GM19372 (cell line): ENCODE data around the gene MBD5.

Experiments used
- ATAC-seq: cut with Tn5 transposase; IDR thresholded peaks from one replicate; pipeline ENCODE4 v1.9.1; 2021; ENCODE audit warnings: mild to moderate bottlenecking, low read depth, moderate library complexity; ENCODE audit not compliant: unreplicated experiment

Gene MBD5

DNA sequence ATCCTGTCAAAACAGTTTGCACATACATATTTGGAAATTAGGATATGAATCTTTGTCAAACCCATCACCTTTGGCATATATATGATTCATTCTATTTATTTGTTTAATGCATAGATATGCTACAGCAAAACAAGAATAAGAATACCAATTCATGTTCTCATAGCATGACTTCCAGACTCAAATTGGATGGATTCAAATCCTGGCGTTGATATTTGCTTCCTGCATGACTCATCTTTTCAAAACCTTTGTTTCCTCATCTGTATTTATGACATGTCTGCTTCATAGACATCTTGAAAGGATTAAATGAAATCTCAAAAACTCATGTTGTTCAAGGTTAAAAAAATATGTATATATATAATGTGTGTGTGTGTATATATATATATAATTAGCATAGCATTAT lies 261.3 kb downstream of the MBD5 start:
- no peak for ATAC-seq

- ATAC-seq, result no peak
These were observed 271.5 kb downstream of the MBD5 start for GRCh38 chr2:148292431-148292830.

- no peak for ATAC-seq
These were observed 277.3 kb downstream of the MBD5 start for GRCh38 chr2:148298196-148298595.

DNA sequence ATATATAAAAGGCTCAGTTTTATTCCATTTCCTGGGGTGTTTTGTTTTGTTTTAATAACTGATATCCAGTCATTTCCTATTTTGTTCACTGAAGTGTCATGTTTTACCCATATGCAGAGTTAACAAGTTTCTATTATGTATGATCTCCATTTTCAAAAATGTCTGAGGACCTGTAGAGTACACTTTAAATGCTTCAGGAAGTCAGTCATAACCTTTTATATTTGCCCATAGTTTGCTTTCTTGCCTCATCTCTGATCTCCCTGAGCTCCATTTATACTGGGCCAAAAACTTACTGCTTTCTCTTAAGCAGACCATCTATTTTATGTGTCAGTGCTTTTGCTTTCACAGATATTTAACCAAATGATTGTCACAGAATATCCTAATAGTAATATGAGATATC lies 278.7 kb downstream of the MBD5 start:
- no peak for ATAC-seq

GRCh38 chr2:148300544-148300943 lies 279.7 kb downstream of the MBD5 start:
- no peak for ATAC-seq

DNA sequence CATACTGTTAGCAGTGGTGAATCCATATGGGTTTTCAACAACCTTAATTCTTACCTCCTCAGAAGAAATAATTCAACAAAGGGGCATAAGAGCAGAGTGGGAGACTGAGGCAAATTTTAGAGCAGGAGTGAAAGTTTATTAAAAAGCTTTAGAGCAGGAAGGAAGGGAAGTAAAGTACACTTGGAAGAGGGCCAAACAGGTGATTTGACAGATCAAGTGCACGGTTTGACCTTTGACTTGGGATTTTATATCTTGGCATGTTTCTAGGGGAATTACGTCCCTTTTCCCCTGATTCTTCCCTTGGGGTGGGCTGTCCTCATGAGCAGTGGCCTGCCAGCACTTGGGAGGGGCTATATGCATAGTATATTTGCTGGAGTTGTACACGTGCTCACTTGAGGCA lies 280.5 kb downstream of the MBD5 start:
- ATAC-seq, result no peak

DNA sequence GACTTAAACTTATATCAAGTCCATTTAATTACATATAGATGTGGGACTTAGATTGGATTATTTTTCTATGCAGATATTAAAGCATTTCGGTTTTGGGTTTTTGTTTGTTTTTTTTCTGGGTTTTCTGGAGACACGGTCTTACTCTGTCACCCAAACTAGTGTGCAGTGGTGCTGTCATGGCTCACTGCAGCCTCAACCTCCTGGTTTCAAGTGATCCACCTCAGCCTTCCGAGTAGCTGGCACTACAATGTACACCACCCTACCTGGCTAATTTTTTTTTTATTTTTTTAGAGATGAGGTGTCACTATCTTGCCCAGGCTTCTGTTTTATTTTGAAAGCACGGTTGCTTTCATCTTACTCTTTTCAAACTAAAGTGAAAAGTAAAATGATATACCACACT lies 281.6 kb downstream of the MBD5 start:
- ATAC-seq, result no peak

DNA sequence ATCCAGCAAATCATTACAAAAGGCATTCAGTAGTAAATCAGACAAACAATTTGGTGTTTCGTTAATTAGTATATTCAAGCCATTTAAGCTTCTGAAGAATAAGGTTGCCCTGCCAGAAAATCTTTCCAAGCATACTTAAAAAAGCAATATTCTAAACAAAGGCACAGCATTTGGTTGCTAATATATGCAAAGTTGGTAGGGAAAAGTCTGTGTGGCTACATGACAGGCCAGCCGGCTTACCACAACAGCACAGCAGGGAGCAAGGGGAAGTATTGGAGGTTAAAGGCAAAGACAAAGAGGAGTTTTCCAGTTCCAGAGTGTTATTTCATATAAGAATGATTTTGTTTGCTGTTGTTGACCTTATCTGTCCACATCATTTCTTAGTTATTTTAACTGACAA lies 282.3 kb downstream of the MBD5 start:
- no peak for ATAC-seq

GRCh38 chr2:148305476-148305875 lies 284.6 kb downstream of the MBD5 start:
- no peak for ATAC-seq

DNA sequence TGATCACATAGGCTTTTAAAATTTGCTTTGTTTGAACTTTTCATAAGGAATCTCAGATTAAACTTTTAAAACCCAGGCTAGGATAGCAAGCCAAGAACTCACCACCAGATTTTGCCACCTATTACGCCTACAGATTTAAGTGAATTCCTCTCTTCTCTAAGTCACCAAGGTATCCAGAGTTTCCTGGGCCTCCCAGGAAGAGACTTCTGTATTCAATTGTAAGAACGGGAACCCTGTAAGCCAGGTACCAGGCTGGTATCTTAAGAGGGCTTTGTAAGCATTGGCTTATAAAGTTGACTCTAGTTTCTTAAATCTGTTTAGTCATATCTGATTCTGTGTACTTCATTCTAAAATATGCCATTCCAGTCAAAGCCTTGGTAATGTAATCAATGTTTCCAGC lies 285.1 kb downstream of the MBD5 start:
- no peak for ATAC-seq

- ATAC-seq, result no peak
These were observed 296.7 kb downstream of the MBD5 start for GRCh38 chr2:148317598-148317997.

GRCh38 chr2:148338541-148338940 lies 317.6 kb downstream of the MBD5 start:
- ATAC-seq, result no peak

GRCh38 chr2:148342086-148342485 lies 321.2 kb downstream of the MBD5 start:
- ATAC-seq, result no peak

- ATAC-seq, result no peak
These were observed 329.3 kb downstream of the MBD5 start for GRCh38 chr2:148350199-148350598.

DNA sequence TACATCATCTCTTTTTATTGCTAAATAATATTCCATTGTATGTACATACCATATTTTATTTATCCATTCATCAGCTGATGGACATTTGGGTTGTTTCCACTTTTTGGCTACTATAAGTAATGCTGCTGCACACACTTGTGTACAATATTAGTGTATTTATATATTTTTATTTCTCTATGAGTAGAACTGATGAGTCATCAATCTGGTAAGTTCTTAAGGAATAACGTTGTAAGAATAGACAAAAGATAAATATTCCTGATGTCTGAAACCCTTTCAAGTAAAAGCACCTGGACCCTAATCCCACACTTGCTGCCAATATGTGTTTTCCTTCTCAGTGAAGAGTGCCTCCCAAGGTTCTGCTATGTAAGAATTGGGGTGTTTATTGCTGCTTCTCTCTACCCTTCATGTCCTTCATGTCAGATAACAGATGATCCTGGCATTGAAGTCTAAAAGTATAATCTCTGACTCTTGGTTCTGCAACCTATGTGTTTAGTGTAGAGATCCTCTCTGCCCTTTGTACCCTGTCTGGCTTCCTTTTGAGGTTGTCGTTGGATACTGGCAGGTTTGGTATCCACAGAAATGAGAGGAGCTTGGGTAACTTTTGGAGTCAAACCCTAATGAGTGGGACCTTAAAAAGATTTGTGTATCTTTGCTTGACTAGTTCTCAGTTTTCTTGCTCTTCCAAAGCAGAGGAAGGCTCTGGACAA lies 330.7 kb downstream of the MBD5 start:
- ATAC-seq, result no peak

DNA sequence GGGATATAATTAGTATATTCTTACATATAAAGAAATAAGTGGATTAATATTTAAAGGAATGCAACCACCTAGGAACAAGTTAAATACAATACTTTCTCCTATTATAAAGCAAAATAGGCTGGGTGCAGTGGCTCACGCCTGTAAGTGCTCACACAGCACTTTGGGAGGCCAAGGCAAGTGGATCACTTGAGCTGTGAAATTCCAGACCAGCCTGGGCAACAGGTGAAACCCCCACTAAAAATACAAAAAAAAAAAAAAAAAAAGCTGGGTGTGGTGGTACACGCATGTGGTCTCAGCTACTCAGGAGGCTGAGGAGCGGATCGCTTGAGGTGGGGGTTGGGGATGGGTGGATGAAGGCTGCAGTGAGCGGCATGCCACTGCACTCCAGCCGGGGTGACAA lies 337.5 kb downstream of the MBD5 start:
- ATAC-seq, result no peak

DNA sequence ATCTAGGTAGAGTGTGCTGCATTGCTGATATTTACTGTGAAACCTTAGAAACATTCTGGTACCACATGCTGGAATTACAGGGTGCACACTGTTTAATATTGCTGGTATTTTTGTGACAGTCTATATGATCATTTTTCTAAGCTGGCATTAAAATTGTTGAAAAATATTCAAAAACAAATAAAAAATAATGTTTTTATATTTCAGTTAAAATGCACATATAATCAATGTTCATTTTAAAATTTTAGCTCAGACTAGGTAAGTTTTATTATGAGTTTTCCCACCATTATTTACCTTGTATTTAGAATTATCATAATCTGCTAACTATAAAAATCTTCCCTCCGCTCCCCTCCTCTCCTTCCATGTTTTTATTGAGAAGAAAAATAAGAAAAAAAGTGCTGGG lies 339.8 kb downstream of the MBD5 start:
- no peak for ATAC-seq

GRCh38 chr2:148362144-148362796 lies 341.4 kb downstream of the MBD5 start:
- ATAC-seq, result no peak

DNA sequence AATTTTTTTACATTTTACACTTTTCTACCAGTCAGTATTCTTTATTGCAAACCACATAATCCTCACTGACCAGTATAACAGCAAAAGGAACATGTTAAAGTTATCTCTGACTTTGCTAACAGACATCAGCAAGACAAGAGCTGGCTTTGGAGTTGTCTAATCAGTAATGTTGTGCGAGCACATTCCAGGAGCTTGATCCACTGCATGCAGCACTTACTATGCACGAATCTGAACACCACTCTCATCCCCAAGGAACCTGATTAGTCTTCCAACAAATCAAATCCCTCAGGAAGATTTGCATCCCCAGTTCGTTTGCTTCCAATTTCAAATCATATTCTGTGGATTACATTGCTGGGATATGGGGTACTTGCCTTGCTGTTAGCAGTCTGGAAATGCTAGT lies 354.3 kb downstream of the MBD5 start:
- ATAC-seq, result no peak

- ATAC-seq, result no peak
These were observed 370.4 kb downstream of the MBD5 start for GRCh38 chr2:148391324-148391723.

DNA sequence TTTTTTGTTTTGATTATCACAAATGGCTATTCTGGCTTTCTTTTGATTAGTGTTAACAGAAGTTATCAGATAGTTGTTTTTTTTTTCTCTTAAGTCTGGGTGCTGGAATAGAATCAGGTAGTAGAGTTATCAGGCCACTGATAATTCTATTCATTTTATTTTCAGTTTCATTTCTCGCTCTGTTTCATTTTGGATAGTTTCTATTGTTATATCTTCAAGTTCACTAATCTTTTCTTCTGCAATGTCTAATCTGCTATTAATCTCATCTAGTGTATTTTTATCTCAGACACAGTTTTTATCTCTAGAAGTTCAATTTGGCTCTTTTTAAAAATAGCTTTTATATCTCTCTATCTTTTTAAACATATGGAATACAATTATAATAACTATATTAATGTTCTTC lies 381.9 kb downstream of the MBD5 start:
- no peak for ATAC-seq

DNA sequence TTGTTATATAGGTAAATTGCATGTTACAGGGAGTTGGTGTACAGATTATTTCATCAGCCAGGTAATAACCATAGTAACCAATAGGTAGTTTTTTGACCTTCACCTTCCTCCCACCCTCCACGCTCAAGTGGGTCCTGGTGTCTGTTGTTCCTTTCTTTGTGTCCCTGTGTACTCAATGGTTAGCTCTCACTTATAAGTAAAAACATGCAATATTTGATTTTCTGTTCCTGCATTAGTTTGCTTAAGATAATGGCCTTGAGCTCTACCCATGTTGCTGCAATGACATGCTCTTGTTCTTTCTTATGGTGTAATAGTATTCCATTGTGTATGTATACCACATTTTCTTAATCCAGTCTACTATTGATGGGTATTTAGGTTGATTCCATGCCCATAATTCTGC lies 390.0 kb downstream of the MBD5 start:
- ATAC-seq, result no peak
